Activated naive CD4-positive, alpha-beta T cell treated with anti-CD3 and anti-CD28 coated beads for 36 hours (primary cell): ENCODE data around the gene MTRF1L. TPM values are rescaled to one million over a fixed set of nuclear protein-coding genes. Genes with fewer than 3 reads are reported as not detected.
"Not testable (repeated sequence)": the region's sequence is repeated elsewhere in the genome, so short reads cannot be mapped to it uniquely, and the experiment has no call there.

Experiments used
- CTCF ChIA-PET: fragments of 350-600 bp; sonication (Branson Sonifier 250); formaldehyde crosslinking; loops from one replicate; lab custom pipeline; 2021; ENCODE audit warnings: antibody characterized with exemption; lab: Charles Lee
- DNase-seq: peaks from one replicate; pipeline ENCODE4 v3.0.0-alpha.2; 2020
- H3K27ac Mint-ChIP-seq: one replicate; pipeline ENCODE4 v1.8.0; 2021; ENCODE audit warnings: mild to moderate bottlenecking, mixed read lengths
- H3K27me3 Mint-ChIP-seq: one replicate; pipeline ENCODE4 v1.8.0; 2021; ENCODE audit warnings: low read depth, mixed read lengths
- H3K36me3 Mint-ChIP-seq: one replicate; pipeline ENCODE4 v1.8.0; 2021; ENCODE audit warnings: low read depth, mixed read lengths
- H3K4me1 Mint-ChIP-seq: one replicate; pipeline ENCODE4 v1.8.0; 2021; ENCODE audit warnings: low read depth, mixed read lengths
- H3K4me3 Mint-ChIP-seq: one replicate; pipeline ENCODE4 v1.8.0; 2021; ENCODE audit warnings: mild to moderate bottlenecking, moderate library complexity, mixed read lengths
- H3K9me3 Mint-ChIP-seq: one replicate; pipeline ENCODE4 v1.8.0; 2021; ENCODE audit warnings: mixed read lengths
- intact Hi-C: fragments of 100-400 bp; cut with micrococcal nuclease; formaldehyde crosslinking; loops from one replicate; pipeline ENCODE4 v1.15.1; 2023
- total RNA-seq, 2 experiments: library from RNA; stranded (reverse); gene quantifications; one replicate each; pipeline ENCODE4 v1.2.3, GENCODE V29; 2021

The MTRF1L gene
- total RNA-seq, 2 experiments from 2014 or later = 11.6 to 12.0 TPM

GRCh38 chr6:153028286-153028685 is 25.8 kb upstream of the MTRF1L start:
- Mint-ChIP-seq H3K9me3 (no peaks in the 10 kb centered on the region), H3K27ac (no peak overlapping the region), H3K4me3 (no peak overlapping the region), H3K27me3 (peaks cover 10% of the 10 kb centered on the region), H3K4me1 (peaks cover 1% of the 10 kb centered on the region), H3K36me3 (no peaks in the 10 kb centered on the region)
- CTCF ChIA-PET = no interaction called here
- no peak for DNase-seq
- intact Hi-C loops = loop anchor here (10.0 kb wide), 1 partner anchor 543 kb away; no protein-coding TSS in a partner anchor

GRCh38 chr6:153027480-153027879 is 25.0 kb upstream of the MTRF1L start:
- Mint-ChIP-seq H3K27me3 (peaks cover 10% of the 10 kb centered on the region), H3K4me1 (peaks cover 1% of the 10 kb centered on the region), H3K36me3 (no peaks in the 10 kb centered on the region), H3K27ac (no peak overlapping the region), H3K9me3 (no peaks in the 10 kb centered on the region), H3K4me3 (no peak overlapping the region)
- CTCF ChIA-PET = no interaction called here
- no peak for DNase-seq
- intact Hi-C loops = loop anchor here (10.0 kb wide), 1 partner anchor 543 kb away; no protein-coding TSS in a partner anchor

GRCh38 chr6:153024709-153025017 is 22.2 kb upstream of the MTRF1L start:
- intact Hi-C loops = loop anchor here (1.0 to 10.0 kb wide), 6 partner anchors 22 to 540 kb away; partner anchors contain the start of genes FBXO5 and MTRF1L
- CTCF ChIA-PET = interaction anchor here (0.6 to 3.9 kb wide), 12 partner anchors 8 to 288 kb away, joined by 3 to 31 read pairs (median 3); partner anchors contain the start of gene FBXO5
- Mint-ChIP-seq H3K4me3 (no peak overlapping the region), H3K27ac (no peak overlapping the region), H3K27me3 (peaks cover 3% of the 10 kb centered on the region), H3K36me3 (no peaks in the 10 kb centered on the region), H3K4me1 (peaks cover 1% of the 10 kb centered on the region), H3K9me3 (no peaks in the 10 kb centered on the region)
- no peak for DNase-seq

- no peaks in the 10 kb centered on the region for H3K9me3 Mint-ChIP-seq
- peak; percentile 61 for DNase-seq
- H3K4me1 Mint-ChIP-seq = peaks cover 1% of the 10 kb centered on the region
- no peak overlapping the region for H3K4me3 Mint-ChIP-seq
- CTCF ChIA-PET = interaction anchor here (0.7 to 3.9 kb wide), 8 partner anchors 8 to 159 kb away, joined by 3 to 31 read pairs (median 3); partner anchors contain the start of gene FBXO5
- H3K27me3 Mint-ChIP-seq = peaks cover 3% of the 10 kb centered on the region
- no peak overlapping the region for H3K27ac Mint-ChIP-seq
- H3K36me3 Mint-ChIP-seq = no peaks in the 10 kb centered on the region
- intact Hi-C loops = loop anchor here (1.0 to 10.0 kb wide), 6 partner anchors 22 to 539 kb away; partner anchors contain the start of genes FBXO5 and MTRF1L
These were observed 21.6 kb upstream of the MTRF1L start for GRCh38 chr6:153023977-153024708.

- Mint-ChIP-seq H3K4me1 (no peaks in the 10 kb centered on the region), H3K27ac (no peak overlapping the region), H3K27me3 (peaks cover 17% of the 10 kb centered on the region), H3K4me3 (no peak overlapping the region), H3K36me3 (no peaks in the 10 kb centered on the region), H3K9me3 (no peaks in the 10 kb centered on the region)
- no peak for DNase-seq
- CTCF ChIA-PET = no interaction called here
- intact Hi-C loops = loop anchor here (1.0 kb wide), 1 partner anchor 152 kb away; no protein-coding TSS in a partner anchor
These were observed 15.8 kb upstream of the MTRF1L start for GRCh38 chr6:153018355-153018754.

- H3K27ac Mint-ChIP-seq = no peak overlapping the region
- no peaks in the 10 kb centered on the region for H3K4me1 Mint-ChIP-seq
- H3K27me3 Mint-ChIP-seq = peaks cover 25% of the 10 kb centered on the region
- no peak for DNase-seq
- no peaks in the 10 kb centered on the region for H3K36me3 Mint-ChIP-seq
- intact Hi-C loops = no loop called here
- CTCF ChIA-PET = interaction anchor here (1.0 kb wide), 1 partner anchor 8 kb away, joined by 3 read pairs; no protein-coding TSS in a partner anchor
- H3K4me3 Mint-ChIP-seq = no peak overlapping the region
- no peaks in the 10 kb centered on the region for H3K9me3 Mint-ChIP-seq
These were observed 14.3 kb upstream of the MTRF1L start for GRCh38 chr6:153016846-153017245.

- Mint-ChIP-seq H3K27me3 (peaks cover 29% of the 10 kb centered on the region), H3K4me1 (no peaks in the 10 kb centered on the region), H3K36me3 (no peaks in the 10 kb centered on the region), H3K4me3 (no peak overlapping the region), H3K9me3 (no peaks in the 10 kb centered on the region), H3K27ac (no peak overlapping the region)
- no peak for DNase-seq
- intact Hi-C loops = no loop called here
- CTCF ChIA-PET = no interaction called here
These were observed 12.7 kb upstream of the MTRF1L start for GRCh38 chr6:153015094-153015640.

GRCh38 chr6:153013438-153013837 is 10.9 kb upstream of the MTRF1L start:
- no peaks in the 10 kb centered on the region for H3K9me3 Mint-ChIP-seq
- no peak overlapping the region for H3K4me3 Mint-ChIP-seq
- CTCF ChIA-PET = interaction anchor here (0.6 to 1.0 kb wide), 3 partner anchors 10 to 567 kb away, joined by 3 read pairs; no protein-coding TSS in a partner anchor
- intact Hi-C loops = no loop called here
- H3K27me3 Mint-ChIP-seq = peaks cover 29% of the 10 kb centered on the region
- H3K27ac Mint-ChIP-seq = no peak overlapping the region
- DNase-seq = no peak
- H3K4me1 Mint-ChIP-seq = no peaks in the 10 kb centered on the region
- no peaks in the 10 kb centered on the region for H3K36me3 Mint-ChIP-seq

GRCh38 chr6:153012856-153013255 is 10.3 kb upstream of the MTRF1L start:
- no peak overlapping the region for H3K27ac Mint-ChIP-seq
- no peak overlapping the region for H3K4me3 Mint-ChIP-seq
- H3K4me1 Mint-ChIP-seq = no peaks in the 10 kb centered on the region
- CTCF ChIA-PET = no interaction called here
- H3K9me3 Mint-ChIP-seq = no peaks in the 10 kb centered on the region
- no peak for DNase-seq
- peaks cover 29% of the 10 kb centered on the region for H3K27me3 Mint-ChIP-seq
- H3K36me3 Mint-ChIP-seq = no peaks in the 10 kb centered on the region
- intact Hi-C loops = no loop called here

GRCh38 chr6:153003366-153003690 is 819 bp upstream of the MTRF1L start:
- Mint-ChIP-seq H3K4me3 (peak overlapping the region; percentile 98), H3K36me3 (peaks cover 18% of the 10 kb centered on the region), H3K4me1 (peaks cover 33% of the 10 kb centered on the region), H3K9me3 (no peaks in the 10 kb centered on the region), H3K27me3 (no peaks in the 10 kb centered on the region), H3K27ac (peak overlapping the region; percentile 94)
- no peak for DNase-seq
- CTCF ChIA-PET = no interaction called here
- intact Hi-C loops = loop anchor here (1.0 to 5.0 kb wide), 9 partner anchors 34 to 1611 kb away; partner anchors contain the start of genes RMND1 and ZBTB2

- H3K36me3 Mint-ChIP-seq = peaks cover 24% of the 10 kb centered on the region
- CTCF ChIA-PET = no interaction called here
These were observed 519 bp downstream of the MTRF1L start for GRCh38 chr6:153001767-153002612.

GRCh38 chr6:153000790-153001189 is 1.7 kb downstream of the MTRF1L start:
- CTCF ChIA-PET = interaction anchor here (1.0 to 1.6 kb wide), 2 partner anchors 18 to 24 kb away, joined by 4 read pairs; partner anchors contain the start of gene FBXO5
- intact Hi-C loops = loop anchor here (5.0 kb wide), 8 partner anchors 698 to 1608 kb away; partner anchors contain the start of genes RMND1 and ZBTB2
- H3K4me1 Mint-ChIP-seq = peaks cover 51% of the 10 kb centered on the region

More at GRCh38 chr6:153001767-153002612, 519 bp downstream of the MTRF1L start:
- H3K4me1 Mint-ChIP-seq = peaks cover 39% of the 10 kb centered on the region
- peak overlapping the region; percentile 94 for H3K27ac Mint-ChIP-seq
- peak; percentile 31 for DNase-seq
- H3K9me3 Mint-ChIP-seq = no peaks in the 10 kb centered on the region
- H3K4me3 Mint-ChIP-seq = peak overlapping the region; percentile 98
- intact Hi-C loops = loop anchor here (1.0 to 5.0 kb wide), 10 partner anchors 20 to 1610 kb away; partner anchors contain the start of genes RMND1 and ZBTB2
- no peaks in the 10 kb centered on the region for H3K27me3 Mint-ChIP-seq

More at GRCh38 chr6:153000790-153001189, 1.7 kb downstream of the MTRF1L start:
- not testable (repeated sequence) for H3K9me3 Mint-ChIP-seq, H3K27me3 Mint-ChIP-seq, H3K27ac Mint-ChIP-seq, DNase-seq
- Mint-ChIP-seq H3K36me3 (peaks cover 31% of the 10 kb centered on the region), H3K4me3 (peak overlapping the region; percentile 98)
